ENCODE results near the gene KRT24.
A peak's percentile ranks its signal among the peaks of the same experiment; 100 is the strongest.
"Not testable (repeated sequence)": the region's sequence is repeated elsewhere in the genome, so short reads cannot be mapped to it uniquely, and the experiment has no call there.

The KRT24 gene

DNA sequence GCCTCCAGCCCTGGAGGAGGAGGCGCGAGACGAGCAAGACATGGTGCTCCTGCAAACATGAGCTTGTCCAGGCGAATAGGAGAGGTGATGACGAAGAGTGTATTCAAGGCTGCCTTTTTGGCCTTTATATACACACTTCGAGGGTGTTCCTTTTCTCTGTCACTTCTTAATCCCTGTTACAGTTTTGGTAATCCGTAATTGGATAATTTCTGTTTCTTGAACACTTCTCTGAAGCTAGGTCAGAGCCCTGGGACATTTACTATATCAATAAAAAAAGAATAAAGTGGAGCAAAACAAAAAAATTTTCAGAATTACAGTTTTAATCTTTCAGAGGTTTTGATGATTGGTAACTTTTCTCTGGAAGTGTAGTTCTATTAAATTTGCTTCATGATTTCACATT is at the start of gene KRT24:
TSS of gene KRT24 (minus strand) at position 101 of the 400 bp plus-strand sequence. CDS start at position 42, 59 bp downstream.
- peak; percentile 56 for DNase-seq

DNA sequence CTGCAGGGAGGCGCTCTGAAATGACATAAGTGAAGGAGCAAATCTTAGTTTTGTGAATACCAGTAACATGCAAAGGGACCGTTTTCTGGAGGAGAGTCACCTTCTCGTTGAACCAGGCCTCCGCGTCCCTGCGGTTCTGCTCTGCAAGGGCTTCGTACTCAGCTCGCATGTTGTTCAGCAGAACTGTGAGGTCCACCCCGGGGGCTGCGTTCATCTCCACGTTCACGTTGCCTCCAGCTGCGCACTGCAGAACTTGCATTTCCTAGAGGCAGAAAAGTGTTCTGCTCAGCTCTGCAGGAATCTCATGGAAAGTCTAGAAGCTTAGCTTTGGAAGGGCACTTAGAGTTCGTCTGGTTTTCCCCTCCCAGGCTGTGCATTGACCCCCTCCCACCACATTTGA is 47.5 kb upstream of the KRT24 start:
- DNase-seq: no peak

DNA sequence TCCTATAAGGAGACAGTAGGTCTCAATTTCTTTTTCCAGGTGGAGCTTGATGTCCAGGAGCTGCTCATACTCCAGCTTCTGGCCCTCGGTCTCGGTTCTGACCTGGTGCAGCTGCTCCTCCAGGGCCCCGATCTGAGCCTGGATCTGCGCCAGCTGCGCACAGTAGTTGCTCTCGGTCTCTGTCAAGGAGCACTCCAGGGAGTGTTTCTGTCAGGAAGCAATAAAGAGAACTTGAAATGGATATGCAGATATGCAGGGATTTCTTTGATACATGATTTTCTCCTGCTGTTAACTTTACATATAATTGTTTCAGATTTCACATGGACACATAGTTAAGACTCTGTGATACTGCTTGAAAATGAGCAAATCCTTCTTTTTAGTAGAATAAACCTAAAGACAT is 46.8 kb upstream of the KRT24 start:
- DNase-seq: no peak

DNA sequence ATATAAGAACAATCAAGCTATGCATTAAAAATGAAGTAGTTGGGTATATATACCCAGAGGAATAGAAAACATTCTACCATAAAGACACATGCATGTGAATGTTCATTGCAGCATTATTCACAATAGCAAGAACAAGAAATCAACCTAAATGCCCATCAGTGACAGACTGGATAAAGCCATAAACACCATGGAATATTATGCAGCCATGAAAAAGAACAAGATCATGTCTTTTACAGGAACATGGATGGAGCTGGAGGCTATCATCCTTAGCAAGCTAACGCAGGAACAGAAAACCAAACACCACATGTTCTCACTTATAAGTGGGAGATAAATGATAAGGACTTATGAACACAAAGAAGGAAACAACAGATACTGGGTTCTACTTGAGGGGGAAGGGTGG is 45.1 kb upstream of the KRT24 start:
- not testable (repeated sequence) for DNase-seq

DNA sequence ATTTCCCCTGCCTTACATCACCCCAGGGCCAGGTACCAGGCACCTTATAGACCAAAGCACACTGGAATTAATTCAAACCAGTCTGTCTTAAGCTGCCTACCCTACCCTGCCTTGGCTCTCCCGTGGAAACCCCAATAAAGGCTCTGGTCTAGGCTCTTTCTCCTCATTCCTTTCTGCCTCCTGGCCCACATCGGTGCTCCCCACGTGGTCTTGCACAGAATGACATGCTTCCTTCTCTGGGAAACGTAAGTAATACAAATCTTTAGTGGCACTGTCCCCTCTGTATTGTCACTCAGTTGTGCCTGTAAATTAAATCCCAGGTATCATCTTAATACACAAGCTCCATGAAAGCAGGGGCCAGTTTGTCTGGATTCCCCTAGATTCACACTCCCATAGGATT is 35.0 kb upstream of the KRT24 start:
- no peak for DNase-seq

DNA sequence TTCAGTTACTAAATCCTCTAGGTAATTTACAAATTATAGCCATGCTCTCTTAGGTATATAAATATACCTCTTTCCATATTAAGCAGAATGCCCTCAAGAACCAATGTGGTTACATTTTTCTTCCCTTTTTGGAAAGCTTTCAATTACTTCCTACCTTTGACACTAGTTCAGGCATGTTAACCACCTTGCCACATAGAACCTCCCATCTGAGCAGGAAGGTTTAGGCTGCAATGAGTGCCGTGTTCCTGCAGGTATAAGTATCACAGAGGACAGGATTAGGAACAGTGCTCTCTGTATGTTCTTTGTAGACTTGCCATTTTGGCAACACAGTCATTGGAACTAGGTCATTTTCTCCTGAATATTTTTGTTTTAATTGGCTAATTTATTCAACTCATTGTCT is 31.5 kb upstream of the KRT24 start:
- no peak for DNase-seq

DNA sequence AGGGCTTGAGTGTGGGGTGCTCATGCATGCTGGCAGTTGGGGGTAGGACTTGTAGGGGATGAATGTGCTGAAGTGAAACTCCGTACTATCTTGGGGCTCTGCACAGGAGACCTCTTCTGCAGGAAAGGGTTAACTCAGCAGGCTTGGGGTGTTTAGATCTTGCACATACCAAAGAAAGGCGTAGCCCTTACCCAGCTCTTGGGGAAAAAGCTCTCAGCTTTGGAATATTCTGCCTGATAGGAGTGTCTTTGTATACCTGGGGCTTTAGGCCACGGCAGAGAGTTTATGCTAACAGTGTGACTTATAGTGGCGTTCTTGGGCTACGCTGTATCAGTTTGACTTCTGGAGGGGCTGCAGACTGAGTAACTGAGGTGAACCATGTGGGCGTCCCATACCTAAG is 30.5 kb upstream of the KRT24 start:
- no peak for DNase-seq

DNA sequence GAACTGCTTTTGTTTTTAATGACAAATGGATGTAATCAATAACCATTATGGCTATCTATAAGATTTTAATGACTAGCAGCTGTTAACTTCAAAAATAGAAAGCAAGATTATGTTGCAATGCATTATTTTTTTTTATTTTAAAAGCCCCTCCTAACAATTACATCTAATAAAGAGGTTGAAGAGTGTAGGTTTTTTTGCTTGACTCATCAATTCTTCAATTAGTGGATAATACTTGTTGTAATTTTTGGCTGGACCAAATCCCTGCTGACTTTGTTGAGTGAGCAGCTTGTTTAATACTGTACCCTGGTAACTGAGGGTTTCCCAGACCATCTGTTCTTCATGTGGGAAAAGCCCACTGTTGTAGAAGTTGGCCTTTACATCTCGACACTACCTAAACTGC is 27.4 kb upstream of the KRT24 start:
- no peak for DNase-seq

DNA sequence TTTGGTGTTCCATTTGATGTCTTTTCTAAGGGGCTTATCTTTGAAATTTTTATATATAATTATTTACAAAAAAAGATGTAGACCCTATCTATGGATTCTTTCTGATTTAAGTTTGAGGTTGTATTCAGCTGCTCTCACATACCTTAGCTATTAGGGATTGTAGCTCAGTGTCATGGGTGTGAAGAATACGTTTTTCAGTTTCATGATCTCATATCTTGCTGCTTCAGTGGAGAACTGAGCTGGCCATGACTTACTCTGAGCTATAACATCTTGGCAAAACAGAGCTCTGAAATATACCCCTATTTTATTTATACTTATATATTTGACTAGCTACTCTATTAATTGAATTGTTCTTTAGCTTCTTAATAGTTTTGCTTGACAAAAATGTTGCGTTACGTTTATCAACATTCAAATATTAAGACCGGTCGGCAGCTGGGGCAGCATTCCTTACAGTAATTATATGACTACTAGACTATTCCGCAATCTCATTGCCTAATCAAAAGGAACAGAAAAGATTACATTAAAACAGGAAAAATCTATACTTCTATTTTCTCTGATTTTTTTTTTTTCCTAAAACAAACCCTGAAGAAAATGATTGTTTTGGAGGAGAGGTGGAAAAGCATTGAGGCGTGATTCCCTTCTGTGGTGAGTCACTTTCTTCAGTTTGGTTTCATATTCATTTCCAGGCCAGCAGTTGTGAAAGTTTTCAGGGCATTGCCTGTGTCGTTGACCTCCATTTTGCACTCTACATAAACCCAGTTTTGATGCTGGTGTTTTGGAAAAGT is 24.1 kb upstream of the KRT24 start:
- no peak for DNase-seq

DNA sequence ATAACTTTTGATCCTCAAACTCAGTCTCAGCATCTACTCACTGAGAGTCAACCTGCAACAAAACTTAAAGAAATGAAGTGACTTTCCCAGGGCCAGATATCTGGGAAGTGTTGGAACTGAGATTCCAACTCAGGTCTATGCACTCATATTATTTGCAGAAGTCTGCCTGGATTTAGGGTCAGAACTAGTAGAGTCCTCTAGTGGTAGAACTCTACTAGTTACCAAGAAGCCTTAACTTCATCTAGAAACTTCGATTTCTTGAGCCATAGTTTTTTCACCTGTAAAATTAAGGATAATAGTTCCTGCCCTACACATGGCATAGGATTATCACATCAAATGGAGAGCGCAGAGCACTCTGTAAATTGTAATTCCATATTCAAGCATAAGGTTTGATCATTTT is 23.4 kb upstream of the KRT24 start:
- DNase-seq: no peak

DNA sequence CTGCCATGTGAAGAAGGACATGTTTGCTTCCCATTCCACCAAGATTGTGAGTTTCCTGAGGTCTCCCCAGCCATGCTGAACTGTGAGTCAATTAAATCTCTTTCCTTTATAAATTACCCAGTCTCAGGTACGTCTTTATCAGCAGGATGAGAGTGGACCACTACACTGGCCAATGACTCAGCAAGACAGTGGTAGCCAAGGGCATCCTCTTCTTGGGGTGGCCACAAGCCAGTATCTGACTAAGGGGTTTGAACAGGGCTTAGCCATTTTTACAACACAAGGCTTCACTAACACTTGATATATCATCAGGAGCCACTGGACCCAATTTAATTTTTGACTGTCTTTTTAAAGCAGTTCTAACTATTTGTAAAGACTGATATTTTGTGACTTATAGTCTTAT is 21.1 kb upstream of the KRT24 start:
- no peak for DNase-seq

DNA sequence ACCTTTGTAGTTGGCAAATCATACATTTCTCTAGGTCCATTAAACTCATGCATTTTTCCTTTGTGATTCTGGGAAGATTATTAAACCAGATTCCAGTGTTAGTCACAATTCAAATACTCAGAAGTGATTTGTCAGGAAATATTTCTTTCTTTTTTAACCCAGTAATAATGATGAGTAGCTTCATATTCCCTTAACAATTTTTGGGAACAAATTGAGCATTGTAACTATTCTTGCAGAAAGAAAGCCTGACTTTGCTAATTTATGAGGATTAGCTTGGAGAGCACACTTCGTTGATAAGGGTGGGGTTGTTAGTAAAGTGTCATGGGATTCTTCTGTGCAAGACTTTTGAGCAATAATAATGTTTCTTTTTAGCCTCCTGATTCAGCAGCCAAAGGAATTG is 18.7 kb upstream of the KRT24 start:
- no peak for DNase-seq

DNA sequence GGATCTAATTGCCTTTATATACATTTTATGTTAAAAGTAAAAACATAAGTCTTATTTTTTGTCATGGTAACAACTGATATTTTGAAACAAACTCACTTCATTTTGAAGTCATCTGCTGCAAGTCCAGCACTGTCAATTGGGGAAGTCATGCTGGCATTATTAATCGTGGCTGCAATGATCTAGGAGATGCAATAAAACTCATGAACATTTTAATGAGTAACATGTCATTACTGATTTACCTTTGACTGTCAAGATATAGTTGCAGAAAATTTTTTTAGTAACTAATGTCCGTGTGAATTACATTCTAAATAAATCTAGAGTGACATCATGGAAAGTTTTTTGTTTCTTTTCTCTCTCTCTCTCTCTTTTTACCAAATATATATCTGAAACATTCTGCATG is 17.3 kb upstream of the KRT24 start:
- DNase-seq: no peak

DNA sequence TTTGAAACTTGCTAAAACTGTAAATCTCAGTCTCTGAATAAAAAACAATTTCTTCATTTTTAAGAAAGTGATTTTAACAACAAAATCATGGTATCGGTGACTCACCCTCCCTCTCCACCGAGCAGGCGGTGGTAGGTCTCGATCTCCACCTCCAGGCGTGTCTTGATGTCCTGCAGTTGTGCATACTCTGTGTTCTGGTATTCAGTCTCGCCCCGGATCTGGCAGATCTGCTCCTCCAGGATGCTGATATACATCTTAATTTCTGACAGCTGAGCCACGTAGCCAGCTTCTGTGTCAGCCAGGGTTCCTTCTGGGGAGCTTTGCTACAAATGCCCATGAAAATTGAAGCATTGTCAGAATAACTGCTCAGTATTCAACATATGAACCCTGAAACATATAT is 15.4 kb upstream of the KRT24 start:
- no peak for DNase-seq

DNA sequence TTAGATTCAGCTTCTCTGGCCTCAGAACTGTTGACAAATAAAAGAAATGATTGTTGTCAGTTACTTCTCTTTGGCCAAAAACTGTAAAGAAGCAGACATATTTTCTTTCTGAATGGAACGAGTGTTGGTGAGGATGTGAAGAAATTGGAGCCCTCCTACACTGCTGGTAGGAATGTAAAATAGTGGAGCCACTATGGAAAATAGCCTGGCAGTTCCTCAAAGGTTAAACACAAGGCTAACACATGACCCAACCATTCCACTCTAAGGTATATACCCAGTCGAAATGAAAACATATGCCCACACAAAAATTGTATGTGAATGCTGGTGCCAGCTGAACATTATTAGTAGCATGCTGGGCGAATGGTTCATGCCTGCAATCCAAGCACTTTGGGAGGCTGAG is 14.2 kb upstream of the KRT24 start:
- DNase-seq: no peak

DNA sequence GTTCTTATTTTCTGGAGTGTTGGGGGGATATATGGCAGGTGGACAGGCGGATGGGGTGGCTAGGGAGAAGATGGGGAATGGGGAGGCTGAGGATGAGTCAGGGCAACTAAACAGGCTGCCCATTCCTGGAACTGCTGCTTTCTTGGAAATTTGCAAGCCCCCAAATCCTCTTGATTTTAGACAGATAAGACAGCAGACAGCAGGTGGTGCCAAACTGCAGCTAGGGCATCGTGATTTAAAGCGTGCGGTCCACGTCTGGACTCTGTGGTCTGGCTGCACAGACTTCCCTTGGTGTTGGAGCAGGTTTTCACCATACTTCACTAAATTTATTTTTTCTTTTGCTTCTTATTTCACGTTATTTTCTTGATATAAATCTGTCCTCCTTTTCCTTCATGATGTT is 10.9 kb upstream of the KRT24 start:
- no peak for DNase-seq

DNA sequence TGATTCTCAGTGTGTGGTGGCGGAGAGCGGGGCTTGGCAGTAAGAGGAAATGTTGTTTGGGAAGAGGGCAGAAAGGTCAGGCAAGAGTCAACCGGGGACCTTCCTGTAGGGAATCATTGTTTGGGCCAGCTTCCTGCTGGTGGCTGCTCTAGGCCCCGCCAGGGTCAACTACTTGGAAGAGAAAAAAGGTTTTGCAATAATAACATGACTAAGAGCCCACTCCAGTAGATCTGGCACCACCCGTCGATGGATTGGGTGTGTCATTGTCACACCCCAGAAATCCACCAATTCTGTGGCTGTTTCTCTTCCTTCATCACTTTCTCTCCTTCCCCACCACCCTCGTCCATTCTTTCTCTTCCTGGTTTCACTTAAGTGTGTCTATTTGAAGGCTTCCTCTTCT is 4.2 kb upstream of the KRT24 start:
- no peak for DNase-seq

DNA sequence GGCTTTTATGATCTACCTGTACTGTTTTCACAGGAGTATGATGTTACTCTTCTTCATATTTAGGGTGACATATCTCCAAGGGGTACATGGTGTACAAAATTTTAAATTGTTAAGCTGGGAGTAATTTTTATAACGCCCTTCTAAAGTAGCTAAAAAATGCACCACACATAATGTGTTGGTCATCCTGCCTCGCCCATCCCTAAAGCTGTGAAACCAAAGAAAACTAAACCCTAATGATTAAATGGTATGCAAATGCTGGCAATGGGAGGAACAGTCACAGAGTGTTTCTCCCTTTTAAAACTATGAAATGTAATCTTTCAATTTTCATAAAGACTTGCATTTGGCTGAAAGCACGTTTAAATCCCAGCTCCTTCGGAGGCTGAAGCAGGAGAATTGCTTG is 2.0 kb upstream of the KRT24 start:
- no peak for DNase-seq

DNA sequence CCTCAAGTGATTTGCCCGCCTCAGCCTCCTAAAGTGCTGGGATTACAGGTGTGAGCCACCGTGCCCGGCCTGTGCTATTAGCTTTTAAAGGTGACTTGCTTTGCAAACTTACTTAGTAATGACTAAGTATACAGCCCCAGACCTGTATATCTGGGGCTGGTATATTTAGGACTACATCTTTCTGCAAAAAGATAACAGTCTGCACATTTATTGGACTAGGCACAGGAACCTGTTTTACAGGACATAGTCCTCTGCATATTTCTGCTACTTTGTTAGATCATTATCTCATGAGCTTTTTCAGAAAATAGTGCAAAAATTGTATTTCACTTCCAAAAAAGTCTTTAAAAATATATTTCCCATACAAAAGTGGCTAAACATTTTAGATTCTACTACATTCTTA is 1.3 kb downstream of the KRT24 start:
- no peak for DNase-seq

DNA sequence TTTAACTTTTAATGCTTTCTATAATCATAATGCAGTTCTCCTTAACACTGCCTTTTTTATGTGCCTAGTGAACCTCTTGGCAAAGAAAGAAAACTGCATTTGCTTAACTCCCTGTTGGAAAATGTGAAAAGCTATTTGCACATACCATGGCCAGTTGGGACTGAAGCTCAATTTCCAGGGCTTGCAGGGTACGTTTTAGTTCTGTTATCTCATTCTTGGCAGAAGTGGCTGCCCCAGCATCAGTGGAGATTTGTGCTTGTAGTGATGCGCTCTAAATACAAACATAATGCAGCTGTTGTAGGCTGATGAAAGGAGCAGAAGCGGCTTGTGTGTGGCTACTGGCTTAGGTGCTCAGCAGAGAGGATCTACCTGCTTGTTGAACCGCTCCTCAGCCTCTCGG is 3.7 kb downstream of the KRT24 start:
- no peak for DNase-seq

DNA sequence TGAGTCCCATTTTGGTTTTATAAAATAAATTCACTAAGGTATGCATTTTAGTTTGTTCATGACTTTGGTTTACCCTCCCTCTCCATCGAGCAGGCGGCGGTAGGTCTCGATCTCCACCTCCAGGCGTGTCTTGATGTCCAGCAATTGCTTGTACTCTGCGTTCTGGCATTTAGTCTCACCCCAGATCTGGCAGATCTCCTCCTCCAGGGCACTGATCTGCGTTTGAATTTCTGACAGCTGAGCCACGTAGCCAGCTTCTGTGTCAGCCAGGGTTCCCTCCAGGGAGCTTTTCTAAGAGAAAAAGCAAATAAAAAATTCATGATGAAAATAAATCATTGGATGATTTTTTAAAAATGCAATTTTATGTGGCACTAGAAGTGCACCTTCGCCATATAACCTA is 4.2 kb downstream of the KRT24 start:
- no peak for DNase-seq

DNA sequence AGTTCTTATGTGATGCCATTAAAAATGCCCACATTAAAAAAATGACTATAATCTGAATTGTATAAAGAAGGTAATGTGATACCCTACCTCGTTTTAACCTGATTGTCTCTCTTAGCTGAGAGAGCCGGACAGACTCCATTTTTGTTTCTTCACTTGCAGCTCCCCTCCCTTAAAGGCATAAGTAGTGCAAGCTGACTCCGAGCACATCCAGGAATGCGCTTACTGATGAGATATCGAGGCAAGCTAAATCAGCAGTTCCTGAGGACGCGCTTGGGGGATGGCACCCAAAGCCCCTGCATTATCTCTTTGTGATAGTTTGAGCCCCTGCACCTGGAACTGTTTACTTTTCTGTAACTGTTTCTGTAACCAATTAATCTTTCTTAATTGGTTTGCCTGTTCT is 6.3 kb downstream of the KRT24 start:
- DNase-seq: peak; percentile 50

DNA sequence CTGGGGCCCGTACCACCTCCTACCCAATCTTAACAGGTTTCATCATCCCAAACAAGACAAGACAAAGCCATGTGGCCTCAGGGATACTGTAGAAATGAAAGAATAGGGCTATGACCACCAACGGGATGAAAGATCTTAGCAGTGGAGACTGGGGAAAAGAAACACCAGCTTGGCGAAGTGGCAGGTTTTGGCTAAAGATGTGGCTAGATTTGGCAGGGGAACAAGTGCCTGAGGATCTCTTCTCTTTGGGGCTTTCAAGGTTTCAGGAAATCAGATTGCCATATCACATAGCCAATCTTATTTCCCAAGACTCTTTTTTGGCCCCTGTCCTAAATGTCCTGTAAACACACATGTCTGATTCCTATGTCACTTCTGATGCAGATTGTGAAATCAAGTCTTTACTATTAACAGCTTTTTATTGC is 6.9 kb downstream of the KRT24 start:
- DNase-seq: no peak

DNA sequence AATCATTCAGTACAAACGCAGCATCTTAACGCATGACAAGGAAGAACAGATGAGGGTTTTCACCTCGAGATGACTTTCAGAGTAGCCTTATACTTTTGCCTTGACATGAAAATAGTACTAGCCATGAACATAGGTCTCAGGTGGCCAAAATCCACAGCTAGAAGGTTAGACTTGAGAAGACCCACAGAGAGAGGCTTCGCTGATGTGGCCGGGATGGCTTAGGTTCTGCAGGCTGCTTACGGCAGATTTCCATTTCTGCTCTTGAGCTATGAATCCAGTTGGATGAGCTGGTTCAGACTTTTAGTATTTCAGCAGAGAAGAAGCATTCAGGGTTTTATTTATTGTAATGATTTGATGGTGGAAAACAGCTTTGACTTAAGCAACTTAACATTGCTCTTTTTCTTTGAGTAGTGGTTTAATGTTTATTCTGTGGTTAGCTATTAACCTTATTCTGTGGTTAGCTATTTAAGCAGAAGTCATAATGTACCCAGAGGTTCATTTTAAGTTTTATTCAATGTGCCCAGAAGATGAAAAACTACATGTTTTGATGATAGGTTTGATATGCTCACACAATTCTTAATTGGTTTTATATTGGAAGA is 7.6 kb downstream of the KRT24 start:
- DNase-seq: no peak

DNA sequence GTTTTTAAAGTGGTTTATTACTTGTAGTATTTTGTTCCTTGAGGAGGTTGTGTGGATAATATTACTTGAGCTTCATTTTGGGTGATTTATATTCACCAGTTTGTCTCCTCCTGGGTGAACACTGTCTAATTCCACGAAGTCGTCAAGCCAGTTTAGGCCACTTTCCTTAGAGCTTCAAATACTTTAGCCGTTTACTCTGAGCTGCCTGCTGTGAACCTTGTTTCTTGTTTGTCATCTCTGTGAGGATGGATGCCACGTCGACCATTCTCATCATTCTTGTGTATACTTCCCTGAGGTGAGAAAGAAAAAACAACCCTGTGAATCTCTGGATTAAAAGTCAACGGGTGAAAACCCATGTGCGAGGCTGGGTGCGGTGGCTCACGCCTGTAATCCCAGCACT is 9.0 kb downstream of the KRT24 start:
- no peak for DNase-seq
